GM13977 (cell line): ENCODE results near the gene FUCA2.
A peak's percentile ranks its signal among the peaks of the same experiment; 100 is the strongest.

Source experiments
- DNase-seq: peaks from one replicate; pipeline ENCODE4 v3.0.0; 2012; ENCODE audit warnings: low spot score
- CTCF ChIP-seq: IDR thresholded peaks from 2 replicates; pipeline ENCODE4 v1.5.1; 2012; ENCODE audit warnings: mild to moderate bottlenecking, control low read depth; ENCODE audit not compliant: insufficient read depth; ENCODE audit errors: extremely low read depth, missing control alignments
- in situ Hi-C: fragments of 300-500 bp; cut with MboI; formaldehyde crosslinking; loops from one replicate; pipeline ENCODE4 v1.12.0; 2022; ENCODE audit warnings: low sequenced_read_pairs, low pct_unique_long_range_greater_than_20kb, mixed read lengths, inconsistent platforms; ENCODE audit not compliant: unreplicated experiment

Gene FUCA2

GRCh38 chr6:143538374-143538773 is 26.9 kb upstream of the FUCA2 start:
- in situ Hi-C loops = no loop called here
- DNase-seq = no peak

DNA sequence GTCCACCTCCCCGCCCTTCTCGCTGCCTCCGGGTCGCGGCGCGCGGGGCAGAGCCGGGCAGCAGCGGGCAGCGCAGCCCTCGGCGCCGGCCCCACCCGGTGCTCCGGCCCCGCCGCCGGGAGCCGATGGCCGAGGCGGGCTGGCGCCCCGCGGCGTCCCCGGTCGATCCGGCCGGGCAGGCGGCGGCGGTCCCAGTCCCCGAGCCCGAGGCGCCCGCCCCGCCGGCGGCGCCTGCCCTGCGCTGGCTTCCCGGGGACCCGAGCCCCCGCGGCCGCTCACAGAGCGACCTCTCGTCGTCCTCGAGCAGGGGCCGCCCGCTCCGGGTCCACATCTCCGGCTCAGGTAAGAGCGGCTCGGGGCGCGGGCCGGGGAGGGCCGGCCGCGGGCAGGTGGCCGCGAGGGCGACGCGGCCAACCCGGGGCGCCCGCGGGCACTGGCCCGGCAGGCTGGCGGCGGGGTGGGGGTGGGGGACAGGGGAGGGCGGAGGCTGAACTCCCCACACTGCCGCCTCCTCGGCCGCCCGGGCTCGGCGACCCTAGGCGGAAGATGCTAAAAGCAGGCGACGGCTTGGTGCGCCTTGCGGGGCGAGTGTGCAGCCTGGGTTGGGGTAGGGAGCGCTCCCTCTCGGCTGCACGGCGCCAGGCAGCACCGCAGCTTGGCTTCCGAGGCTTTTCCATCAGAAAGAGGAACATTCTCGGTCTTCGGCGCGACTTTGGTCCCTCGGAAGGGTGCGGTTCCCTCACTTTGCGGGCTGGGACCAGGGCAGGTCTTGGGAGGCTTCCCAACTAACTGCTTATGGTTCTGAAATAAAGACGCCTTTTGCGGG is 25.6 kb upstream of the FUCA2 start:
- peak; percentile 57 for TF ChIP-seq CTCF
- in situ Hi-C loops = no loop called here
- peak; percentile 57 for DNase-seq

More at GRCh38 chr6:143538374-143538773, 26.9 kb upstream of the FUCA2 start:
- TF ChIP-seq CTCF = no peak

- in situ Hi-C loops = no loop called here
- no peak for DNase-seq
These were observed 24.9 kb upstream of the FUCA2 start for GRCh38 chr6:143536461-143536865.

GRCh38 chr6:143535189-143535614 is 23.7 kb upstream of the FUCA2 start:
- DNase-seq = no peak
- no peak for TF ChIP-seq CTCF
- in situ Hi-C loops = no loop called here

More at GRCh38 chr6:143536461-143536865, 24.9 kb upstream of the FUCA2 start:
- TF ChIP-seq CTCF = no peak

DNA sequence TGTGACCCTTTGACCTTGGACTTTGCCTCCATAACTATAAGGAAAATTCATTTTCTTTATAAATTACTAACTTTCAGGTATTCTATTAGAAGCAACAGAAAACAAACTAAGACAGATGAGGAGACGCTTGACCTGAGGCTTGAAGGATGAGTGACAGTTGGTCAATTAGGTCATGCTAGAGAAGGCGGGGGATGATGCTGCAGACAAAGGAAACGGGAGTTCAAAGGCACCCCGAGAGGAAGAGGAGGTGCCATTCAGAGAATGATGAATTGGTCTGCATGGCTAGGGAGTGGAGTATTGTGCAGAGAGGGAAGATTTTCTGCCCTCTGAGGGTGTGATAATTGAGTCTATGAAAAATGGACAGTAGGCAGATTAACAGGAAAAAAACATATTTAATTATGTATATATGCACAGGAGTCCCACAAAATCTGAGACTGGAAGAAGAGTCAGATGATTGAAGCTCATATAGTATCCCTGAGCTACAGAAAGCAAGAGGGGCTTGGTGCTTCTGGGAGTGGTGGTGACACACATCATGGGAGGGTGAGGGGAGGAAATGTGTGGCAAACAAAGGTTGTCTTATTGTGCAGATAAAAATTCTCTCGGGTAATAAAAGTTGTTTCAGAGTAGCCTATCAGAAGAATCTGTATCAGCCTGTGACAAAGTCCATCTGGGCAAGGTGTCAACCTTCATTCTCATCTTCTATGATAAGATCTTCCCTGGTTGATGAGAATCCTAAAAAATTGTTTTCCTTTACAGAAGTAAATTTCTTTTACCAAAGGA is 20.4 kb upstream of the FUCA2 start:
- TF ChIP-seq CTCF = no peak
- in situ Hi-C loops = no loop called here
- DNase-seq = no peak

- DNase-seq = no peak
- in situ Hi-C loops = no loop called here
- peak; percentile 18 for TF ChIP-seq CTCF
These were observed 17.6 kb upstream of the FUCA2 start for GRCh38 chr6:143529095-143529494.
